HepG2 (cell line): ENCODE data around the gene OTOP2. TPM values are rescaled to one million over a fixed set of nuclear protein-coding genes. Genes with fewer than 3 reads are reported as not detected.

ENCODE experiments used
- ATF7-NPFF ChIP-seq: sonication (generic); formaldehyde crosslinking; IDR thresholded peaks from 2 replicates; pipeline ENCODE4 v1.8.1; 2023; ENCODE audit warnings: mild to moderate bottlenecking, low read depth, missing genetic modification reagents, moderate library complexity
- HNF4A ChIP-seq: sonication (generic); formaldehyde crosslinking; IDR thresholded peaks from 2 replicates; pipeline ENCODE4 v1.4.0; 2020; ENCODE audit warnings: missing genetic modification reagents
- KDM4B ChIP-seq: sonication (generic); formaldehyde crosslinking; IDR thresholded peaks from 2 replicates; pipeline ENCODE4 v1.4.0; 2020; ENCODE audit warnings: missing genetic modification reagents
- KLF6 ChIP-seq: IDR thresholded peaks from 2 replicates; pipeline ENCODE4 v1.8.0; 2016; ENCODE audit warnings: missing biosample characterization, missing genetic modification reagents
- MTF1 ChIP-seq: sonication (generic); formaldehyde crosslinking; IDR thresholded peaks from 2 replicates; pipeline ENCODE4 v1.5.0; 2020; ENCODE audit warnings: missing genetic modification reagents
- SALL1 ChIP-seq: sonication (generic); formaldehyde crosslinking; IDR thresholded peaks from 2 replicates; pipeline ENCODE4 v1.8.0; 2022; ENCODE audit warnings: mild to moderate bottlenecking, missing genetic modification reagents
- SRSF1 ChIP-seq: fragments of 200-400 bp; formaldehyde crosslinking; optimal IDR thresholded peaks from 2 replicates; pipeline ENCODE3; 2017; ENCODE audit warnings: mild to moderate bottlenecking, low read depth, low read length, moderate library complexity
- TCF7L2 ChIP-seq: IDR thresholded peaks from 2 replicates; pipeline ENCODE4 v1.6.1; 2011; ENCODE audit warnings: mild to moderate bottlenecking, low read depth, low read length, moderate library complexity
- XBP1 ChIP-seq: sonication (generic); formaldehyde crosslinking; IDR thresholded peaks from 2 replicates; pipeline ENCODE4 v1.5.0; 2020; ENCODE audit warnings: missing genetic modification reagents
- ZIK1 ChIP-seq: sonication (generic); formaldehyde crosslinking; IDR thresholded peaks from 2 replicates; pipeline ENCODE4 v1.5.0; 2020; ENCODE audit warnings: mild to moderate bottlenecking, low read depth, missing genetic modification reagents, borderline replicate concordance
- ZNF142 ChIP-seq: sonication (generic); formaldehyde crosslinking; IDR thresholded peaks from 2 replicates; pipeline ENCODE4 v1.4.0; 2020; ENCODE audit warnings: missing genetic modification reagents
- ZNF350 ChIP-seq: sonication (generic); formaldehyde crosslinking; IDR thresholded peaks from 2 replicates; pipeline ENCODE4 v1.4.0; 2020; ENCODE audit warnings: mild to moderate bottlenecking, low read depth, missing genetic modification reagents, borderline replicate concordance
- ZNF367 ChIP-seq: sonication (generic); formaldehyde crosslinking; IDR thresholded peaks from 2 replicates; pipeline ENCODE4 v1.4.0; 2020; ENCODE audit warnings: missing genetic modification reagents, borderline replicate concordance
- ZNF572 ChIP-seq: sonication (generic); formaldehyde crosslinking; IDR thresholded peaks from 2 replicates; pipeline ENCODE4 v1.5.1; 2020; ENCODE audit warnings: mild to moderate bottlenecking, missing genetic modification reagents
- ZNF589 ChIP-seq: sonication (generic); formaldehyde crosslinking; conservative IDR thresholded peaks from 2 replicates; pipeline ENCODE4 v1.8.0; 2022; ENCODE audit warnings: mild to moderate bottlenecking, moderate library complexity, missing genetic modification reagents
- polyA plus RNA-seq, 8 experiments: library from polyadenylated mRNA; depleted of rRNA in 3 of 8; stranded (reverse) in 7 of 8; unstranded in 1 of 8; fragments of >200 nt; fragmentation: Illumina TruSeq in 4 of 8; extraction: Trizol in 4 of 8; gene quantifications; 2 replicates each; pipeline versions ENCODE4 v1.2.1 to v1.2.3, GENCODE V29; 2011 to 2016; ENCODE audit warnings: low read depth in 4 of 8, missing spikeins in 1 of 8, mixed read lengths in 1 of 8; ENCODE audit not compliant: insufficient read depth in 1 of 8
- total RNA-seq, 5 experiments: library from RNA; depleted of rRNA; stranded (reverse); fragments of >200 nt; fragmentation: Illumina TruSeq; extraction: Trizol; gene quantifications; 2 replicates each; pipeline ENCODE4 v1.2.3, GENCODE V29; 2016; ENCODE audit warnings: low read depth in 1 of 5
- TF ChIP-seq, protein P1 (sequence below): sonication (generic); formaldehyde crosslinking; conservative IDR thresholded peaks from 2 replicates; pipeline ENCODE4 v1.8.1; 2023; ENCODE audit warnings: missing genetic modification reagents
- TF ChIP-seq, protein P2 (sequence below): sonication (generic); formaldehyde crosslinking; IDR thresholded peaks from 2 replicates; pipeline ENCODE4 v1.5.1; 2020; ENCODE audit warnings: mild to moderate bottlenecking, missing genetic modification reagents, moderate library complexity
- TF ChIP-seq, protein P3 (sequence below): IDR thresholded peaks from 2 replicates; pipeline ENCODE4 v1.6.1; 2016; ENCODE audit warnings: mild to moderate bottlenecking, missing biosample characterization, missing genetic modification reagents

Gene OTOP2
- total and polyA plus RNA-seq, 2 of the 13 experiments (the other 11 are each of a cell fraction or from before 2014, with no cell fraction given): not detected

GRCh38 chr17:74923538-74924249 lies 379 bp upstream of the OTOP2 start (continued):
- TF ChIP-seq, protein P1, sequence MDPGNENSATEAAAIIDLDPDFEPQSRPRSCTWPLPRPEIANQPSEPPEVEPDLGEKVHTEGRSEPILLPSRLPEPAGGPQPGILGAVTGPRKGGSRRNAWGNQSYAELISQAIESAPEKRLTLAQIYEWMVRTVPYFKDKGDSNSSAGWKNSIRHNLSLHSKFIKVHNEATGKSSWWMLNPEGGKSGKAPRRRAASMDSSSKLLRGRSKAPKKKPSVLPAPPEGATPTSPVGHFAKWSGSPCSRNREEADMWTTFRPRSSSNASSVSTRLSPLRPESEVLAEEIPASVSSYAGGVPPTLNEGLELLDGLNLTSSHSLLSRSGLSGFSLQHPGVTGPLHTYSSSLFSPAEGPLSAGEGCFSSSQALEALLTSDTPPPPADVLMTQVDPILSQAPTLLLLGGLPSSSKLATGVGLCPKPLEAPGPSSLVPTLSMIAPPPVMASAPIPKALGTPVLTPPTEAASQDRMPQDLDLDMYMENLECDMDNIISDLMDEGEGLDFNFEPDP: 0 out of 2 replicates have a peak, but pooled peaks have one; percentile 56
- TF ChIP-seq SRSF1 (no peak), ZIK1 (CRISPR knock-in tag) (0 out of 2 replicates have a peak, but pooled peaks have one; percentile 28), ATF7-NPFF (CRISPR knock-in tag) (peak; percentile 91), ZNF142 (CRISPR knock-in tag) (no peak), XBP1 (CRISPR knock-in tag) (no peak), TCF7L2 (no peak), KDM4B (CRISPR knock-in tag) (0 out of 2 replicates have a peak, but pooled peaks have one; percentile 52), KLF6 (peak; percentile 77; the same call in 1 of the 2 replicates), HNF4A (peak; percentile 64), ZNF350 (CRISPR knock-in tag) (no peak), ZNF572 (no peak), SALL1 (CRISPR knock-in tag) (peak; percentile 84), ZNF589 (CRISPR knock-in tag) (0 out of 2 replicates have a peak, but pooled peaks have one; percentile 54), MTF1 (CRISPR knock-in tag) (no peak), ZNF367 (CRISPR knock-in tag) (no peak)
- TF ChIP-seq, protein P2, sequence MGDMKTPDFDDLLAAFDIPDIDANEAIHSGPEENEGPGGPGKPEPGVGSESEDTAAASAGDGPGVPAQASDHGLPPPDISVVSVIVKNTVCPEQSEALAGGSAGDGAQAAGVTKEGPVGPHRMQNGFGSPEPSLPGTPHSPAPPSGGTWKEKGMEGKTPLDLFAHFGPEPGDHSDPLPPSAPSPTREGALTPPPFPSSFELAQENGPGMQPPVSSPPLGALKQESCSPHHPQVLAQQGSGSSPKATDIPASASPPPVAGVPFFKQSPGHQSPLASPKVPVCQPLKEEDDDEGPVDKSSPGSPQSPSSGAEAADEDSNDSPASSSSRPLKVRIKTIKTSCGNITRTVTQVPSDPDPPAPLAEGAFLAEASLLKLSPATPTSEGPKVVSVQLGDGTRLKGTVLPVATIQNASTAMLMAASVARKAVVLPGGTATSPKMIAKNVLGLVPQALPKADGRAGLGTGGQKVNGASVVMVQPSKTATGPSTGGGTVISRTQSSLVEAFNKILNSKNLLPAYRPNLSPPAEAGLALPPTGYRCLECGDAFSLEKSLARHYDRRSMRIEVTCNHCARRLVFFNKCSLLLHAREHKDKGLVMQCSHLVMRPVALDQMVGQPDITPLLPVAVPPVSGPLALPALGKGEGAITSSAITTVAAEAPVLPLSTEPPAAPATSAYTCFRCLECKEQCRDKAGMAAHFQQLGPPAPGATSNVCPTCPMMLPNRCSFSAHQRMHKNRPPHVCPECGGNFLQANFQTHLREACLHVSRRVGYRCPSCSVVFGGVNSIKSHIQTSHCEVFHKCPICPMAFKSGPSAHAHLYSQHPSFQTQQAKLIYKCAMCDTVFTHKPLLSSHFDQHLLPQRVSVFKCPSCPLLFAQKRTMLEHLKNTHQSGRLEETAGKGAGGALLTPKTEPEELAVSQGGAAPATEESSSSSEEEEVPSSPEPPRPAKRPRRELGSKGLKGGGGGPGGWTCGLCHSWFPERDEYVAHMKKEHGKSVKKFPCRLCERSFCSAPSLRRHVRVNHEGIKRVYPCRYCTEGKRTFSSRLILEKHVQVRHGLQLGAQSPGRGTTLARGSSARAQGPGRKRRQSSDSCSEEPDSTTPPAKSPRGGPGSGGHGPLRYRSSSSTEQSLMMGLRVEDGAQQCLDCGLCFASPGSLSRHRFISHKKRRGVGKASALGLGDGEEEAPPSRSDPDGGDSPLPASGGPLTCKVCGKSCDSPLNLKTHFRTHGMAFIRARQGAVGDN (CRISPR knock-in tag): peak; percentile 82
- TF ChIP-seq, protein P3, sequence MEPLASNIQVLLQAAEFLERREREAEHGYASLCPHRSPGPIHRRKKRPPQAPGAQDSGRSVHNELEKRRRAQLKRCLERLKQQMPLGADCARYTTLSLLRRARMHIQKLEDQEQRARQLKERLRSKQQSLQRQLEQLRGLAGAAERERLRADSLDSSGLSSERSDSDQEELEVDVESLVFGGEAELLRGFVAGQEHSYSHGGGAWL (CRISPR knock-in tag): peak; percentile 89
